ENCODE data around the gene PRND.

PRND gene

DNA sequence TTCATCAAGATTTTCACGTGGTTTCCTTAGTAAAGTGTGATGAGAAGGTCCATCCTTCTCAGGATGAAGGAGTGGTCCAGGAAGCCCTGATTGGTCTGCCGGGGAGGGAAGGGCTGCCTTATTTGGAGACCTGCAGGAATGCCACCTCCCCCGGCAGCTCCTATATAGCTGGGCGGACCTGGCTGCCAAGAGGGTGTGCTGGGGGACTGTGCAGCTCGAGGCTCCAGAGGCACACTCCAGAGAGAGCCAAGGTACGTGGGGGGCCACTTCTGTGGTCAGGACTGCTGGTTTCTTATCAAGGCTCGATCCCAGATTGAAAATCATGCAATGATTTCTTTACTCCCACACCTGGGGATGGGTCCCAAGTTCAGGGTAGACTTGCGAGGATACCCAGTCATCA is at the start of gene PRND:
PRND (plus strand) TSS at position 191 of the 400 bp plus-strand sequence. CDS start 2,643 bp downstream, outside the sequence.
- TF ChIP-seq YY1 (IDR thresholded peaks at IDR 0.05; ENCODE audit: low read depth) (no peak), TAF1 (IDR thresholded peaks at IDR 0.05; ENCODE audit: low read depth) (no peak), FOXM1 (IDR thresholded peaks at IDR 0.05; ENCODE audit: borderline replicate concordance, low read depth) (no peak), EP300 (IDR thresholded peaks at IDR 0.05; ENCODE audit: borderline replicate concordance) (no peak), MAX (IDR thresholded peaks at IDR 0.05) (no peak), RAD21 (IDR thresholded peaks at IDR 0.05; ENCODE audit: low read depth) (no peak), EGR1 (IDR thresholded peaks at IDR 0.05) (no peak), NFIC (IDR thresholded peaks at IDR 0.05) (no peak), TCF12 (IDR thresholded peaks at IDR 0.05; ENCODE audit: low read depth) (no peak), USF1 (IDR thresholded peaks at IDR 0.05) (no peak), TEAD4 (IDR thresholded peaks at IDR 0.05) (no peak), CEBPB (IDR thresholded peaks at IDR 0.05) (no peak), ZBTB7A (IDR thresholded peaks at IDR 0.05; ENCODE audit: low read depth) (no peak), REST (IDR thresholded peaks at IDR 0.05; ENCODE audit: low read depth) (no peak), CREB1 (IDR thresholded peaks at IDR 0.05; ENCODE audit: low read depth) (no peak)

GRCh38 chr20:4672948-4673347 is 48.8 kb upstream of the PRND start:
- TF ChIP-seq EP300 (IDR thresholded peaks at IDR 0.05; ENCODE audit: borderline replicate concordance) (no peak), CREB1 (IDR thresholded peaks at IDR 0.05; ENCODE audit: low read depth) (no peak), MAX (IDR thresholded peaks at IDR 0.05) (no peak), REST (IDR thresholded peaks at IDR 0.05; ENCODE audit: low read depth) (no peak), TEAD4 (IDR thresholded peaks at IDR 0.05) (no peak), RAD21 (IDR thresholded peaks at IDR 0.05; ENCODE audit: low read depth) (no peak), EGR1 (IDR thresholded peaks at IDR 0.05) (no peak), TCF12 (IDR thresholded peaks at IDR 0.05; ENCODE audit: low read depth) (no peak), ZBTB7A (IDR thresholded peaks at IDR 0.05; ENCODE audit: low read depth) (no peak), TAF1 (IDR thresholded peaks at IDR 0.05; ENCODE audit: low read depth) (no peak)

GRCh38 chr20:4673371-4674001 is 48.2 kb upstream of the PRND start:
- TF ChIP-seq FOXM1 (IDR thresholded peaks at IDR 0.05; ENCODE audit: borderline replicate concordance, low read depth), result no peak
- TF ChIP-seq USF1 (IDR thresholded peaks at IDR 0.05), result no peak
- TF ChIP-seq NFIC (IDR thresholded peaks at IDR 0.05), result no peak
- no peak for TF ChIP-seq CREB1 (IDR thresholded peaks at IDR 0.05; ENCODE audit: low read depth)
- no peak for TF ChIP-seq YY1 (IDR thresholded peaks at IDR 0.05; ENCODE audit: low read depth)
- TF ChIP-seq TAF1 (IDR thresholded peaks at IDR 0.05; ENCODE audit: low read depth), result no peak
- TF ChIP-seq EGR1 (IDR thresholded peaks at IDR 0.05), result no peak
- TF ChIP-seq RAD21 (IDR thresholded peaks at IDR 0.05; ENCODE audit: low read depth), result no peak
- TF ChIP-seq MAX (IDR thresholded peaks at IDR 0.05), result no peak
- no peak for TF ChIP-seq TCF12 (IDR thresholded peaks at IDR 0.05; ENCODE audit: low read depth)
- TF ChIP-seq EP300 (IDR thresholded peaks at IDR 0.05; ENCODE audit: borderline replicate concordance), result no peak
- no peak for TF ChIP-seq ZBTB7A (IDR thresholded peaks at IDR 0.05; ENCODE audit: low read depth)
- TF ChIP-seq TEAD4 (IDR thresholded peaks at IDR 0.05), result no peak
- no peak for TF ChIP-seq CEBPB (IDR thresholded peaks at IDR 0.05)
- TF ChIP-seq REST (IDR thresholded peaks at IDR 0.05; ENCODE audit: low read depth), result no peak

- TF ChIP-seq REST (IDR thresholded peaks at IDR 0.05; ENCODE audit: low read depth) (no peak), ZBTB7A (IDR thresholded peaks at IDR 0.05; ENCODE audit: low read depth) (no peak), USF1 (IDR thresholded peaks at IDR 0.05) (no peak), RAD21 (IDR thresholded peaks at IDR 0.05; ENCODE audit: low read depth) (no peak)
Observed at GRCh38 chr20:4674672-4675071, 47.0 kb upstream of the PRND start.

Measured in Ishikawa (cell line).